Measurements from ENCODE around the gene YIF1B. TPM values are rescaled to one million over a fixed set of nuclear protein-coding genes. Genes with fewer than 3 reads are reported as not detected.
"Not testable (repeated sequence)": the region's sequence is repeated elsewhere in the genome, so short reads cannot be mapped to it uniquely, and the experiment has no call there.

The YIF1B gene
- total RNA-seq, 1 experiment from 2014 or later = 73.2 TPM

GRCh38 chr19:38340927-38341326 is 25.2 kb upstream of the YIF1B start:
- no peak for DNase-seq
- H3K27me3 Mint-ChIP-seq (ENCODE audit: low read depth) = no peaks in the 10 kb centered on the region
- H3K9ac ChIP-seq (ENCODE audit: extremely low read depth, insufficient read length, low read length) = no peak overlapping the region
- no peaks in the 10 kb centered on the region for H3K9me3 Mint-ChIP-seq
- H3K9me3 ChIP-seq (ENCODE audit: control insufficient read depth, low read depth, low read length) = no peaks in the 10 kb centered on the region
- no peak overlapping the region for H3K18ac ChIP-seq (ENCODE audit: insufficient read length, low read depth, low read length)
- no peak overlapping the region for H2BK15ac ChIP-seq (ENCODE audit: low read depth, low read length)
- H3T11ph ChIP-seq (ENCODE audit: low read length) = no peak overlapping the region
- peaks cover 11% of the 10 kb centered on the region for H3K23me2 ChIP-seq (ENCODE audit: insufficient read length, low read depth, low read length, poor library complexity, severe bottlenecking)
- no peak overlapping the region for H4K5ac ChIP-seq (ENCODE audit: insufficient read length, low read depth, low read length)
- no peak overlapping the region for H3K27ac ChIP-seq (ENCODE audit: insufficient read length, low read depth, low read length)
- no peaks in the 10 kb centered on the region for H3K79me1 ChIP-seq (ENCODE audit: insufficient read depth, low read depth, low read length, poor library complexity, severe bottlenecking)
- peaks cover 15 to 18% of the 10 kb centered on the region in 2 experiments for H3K4me1 Mint-ChIP-seq
- TF ChIP-seq CTCF (conservative IDR thresholded peaks at IDR 0.05) = no peak
- H2AFZ ChIP-seq (ENCODE audit: low read length) = no peak overlapping the region
- H2BK5ac ChIP-seq (ENCODE audit: insufficient read length, low read length) = no peak overlapping the region
- peaks cover 3% of the 10 kb centered on the region; the same call in 1 of the 2 replicates for H3K4me1 ChIP-seq (ENCODE audit: insufficient read depth, low read length)
- no peaks in the 10 kb centered on the region for H3K79me2 ChIP-seq (ENCODE audit: insufficient read depth, low read length)
- H2BK120ac ChIP-seq (ENCODE audit: low read depth, low read length, poor library complexity, severe bottlenecking) = no peak overlapping the region
- no peak overlapping the region for H2BK20ac ChIP-seq (ENCODE audit: low read depth, low read length, poor library complexity, severe bottlenecking)
- H3K56ac ChIP-seq (ENCODE audit: insufficient read length, low read depth, low read length) = no peak overlapping the region
- H3K23ac ChIP-seq (ENCODE audit: insufficient read length, low read depth, low read length) = no peak overlapping the region
- H3K36me3 Mint-ChIP-seq (ENCODE audit: insufficient read depth in 1 of 3, low read depth in 3 of 3) = no peaks in the 10 kb centered on the region; a peak in 1 of 7 replicates
- no peak overlapping the region for H2BK12ac ChIP-seq (ENCODE audit: insufficient read length, low read depth, low read length)
- H3K4me2 ChIP-seq (ENCODE audit: insufficient read depth, insufficient read length, low read length) = no peak overlapping the region
- H4K91ac ChIP-seq (ENCODE audit: insufficient read length, low read depth, low read length) = no peak overlapping the region
- no peak overlapping the region; a peak in 1 of 7 replicates for H3K27ac Mint-ChIP-seq
- no peaks in the 10 kb centered on the region for H3K27me3 ChIP-seq (ENCODE audit: insufficient read depth, low read length)
- H4K8ac ChIP-seq (replicated peaks; ENCODE audit: insufficient read length, low read depth, low read length) = no peak overlapping the region
- no peak overlapping the region for H3K14ac ChIP-seq (ENCODE audit: insufficient read depth, low read length)
- no CpG with 5 or more reads among the region's 2 CpGs for WGBS (ENCODE audit: extremely low coverage, insufficient read length, low lambda C conversion rate)
- no peak overlapping the region for H3K4me3 Mint-ChIP-seq
- H3K4ac ChIP-seq (ENCODE audit: low read depth, low read length) = no peak overlapping the region
- H2AK5ac ChIP-seq (ENCODE audit: insufficient read length, low read length) = no peak overlapping the region
- H4K20me1 ChIP-seq (ENCODE audit: control insufficient read depth, insufficient read depth, insufficient read length) = no peaks in the 10 kb centered on the region

GRCh38 chr19:38339011-38339410 is 23.3 kb upstream of the YIF1B start:
- H3K79me2 ChIP-seq (ENCODE audit: insufficient read depth, low read length); H2BK20ac ChIP-seq (ENCODE audit: low read depth, low read length, poor library complexity, severe bottlenecking); H2AK5ac ChIP-seq (ENCODE audit: insufficient read length, low read length); H2AFZ ChIP-seq (ENCODE audit: low read length); H4K20me1 ChIP-seq (ENCODE audit: control insufficient read depth, insufficient read depth, insufficient read length); H3T11ph ChIP-seq (ENCODE audit: low read length); H3K14ac ChIP-seq (ENCODE audit: insufficient read depth, low read length); H3K23ac ChIP-seq (ENCODE audit: insufficient read length, low read depth, low read length); H3K4me1 ChIP-seq (ENCODE audit: insufficient read depth, low read length); DNase-seq; H3K27me3 ChIP-seq (ENCODE audit: insufficient read depth, low read length); H3K4ac ChIP-seq (ENCODE audit: low read depth, low read length); H3K9me3 ChIP-seq (ENCODE audit: control insufficient read depth, low read depth, low read length); H4K5ac ChIP-seq (ENCODE audit: insufficient read length, low read depth, low read length); H2BK5ac ChIP-seq (ENCODE audit: insufficient read length, low read length); H3K9ac ChIP-seq (ENCODE audit: extremely low read depth, insufficient read length, low read length); H3K56ac ChIP-seq (ENCODE audit: insufficient read length, low read depth, low read length); H3K36me3 Mint-ChIP-seq (ENCODE audit: insufficient read depth in 1 of 3, low read depth in 3 of 3); H3K4me2 ChIP-seq (ENCODE audit: insufficient read depth, insufficient read length, low read length); H3K27me3 Mint-ChIP-seq (ENCODE audit: low read depth); H2BK15ac ChIP-seq (ENCODE audit: low read depth, low read length); H4K8ac ChIP-seq (replicated peaks; ENCODE audit: insufficient read length, low read depth, low read length); H3K27ac ChIP-seq (ENCODE audit: insufficient read length, low read depth, low read length); H2BK120ac ChIP-seq (ENCODE audit: low read depth, low read length, poor library complexity, severe bottlenecking); H4K91ac ChIP-seq (ENCODE audit: insufficient read length, low read depth, low read length); H3K18ac ChIP-seq (ENCODE audit: insufficient read length, low read depth, low read length); H3K79me1 ChIP-seq (ENCODE audit: insufficient read depth, low read depth, low read length, poor library complexity, severe bottlenecking); H2BK12ac ChIP-seq (ENCODE audit: insufficient read length, low read depth, low read length); H3K9me3 Mint-ChIP-seq: not testable (repeated sequence)
- peaks cover 15 to 16% of the 10 kb centered on the region in 2 experiments for H3K4me1 Mint-ChIP-seq
- peak overlapping the region; percentile 4 to 85 (median 68); a peak in 4 of 7 replicates for H3K27ac Mint-ChIP-seq
- H3K4me3 Mint-ChIP-seq = peak overlapping the region in 1 of 2 experiments; percentile 56; a peak in 1 of 5 replicates
- peaks cover 13% of the 10 kb centered on the region for H3K23me2 ChIP-seq (ENCODE audit: insufficient read length, low read depth, low read length, poor library complexity, severe bottlenecking)
- no CpG with 5 or more reads among the region's 4 CpGs for WGBS (ENCODE audit: extremely low coverage, insufficient read length, low lambda C conversion rate)
